HL-60 (cell line): ENCODE results near the gene FGA.

ENCODE experiments used
- DNase-seq, 2 experiments: peaks; one replicate each; pipeline ENCODE4 v3.0.0-alpha.2; 2010 to 2020; ENCODE audit warnings: low read depth in 1 of 2, low spot score in 1 of 2
- H3K27ac ChIP-seq: fragments of 250-450 bp; sonication (Bioruptor Pico); replicated peaks from 2 replicates; pipeline ENCODE4 v1.5.1; 2020; ENCODE audit warnings: mild to moderate bottlenecking, moderate library complexity
- H3K27me3 ChIP-seq: fragments of 250-450 bp; sonication (Bioruptor Pico); 2 replicates; pipeline ENCODE4 v1.5.1; 2021; ENCODE audit warnings: mild to moderate bottlenecking, moderate library complexity; ENCODE audit not compliant: insufficient read depth, poor library complexity, severe bottlenecking
- H3K4me3 ChIP-seq: replicated peaks from 2 replicates; pipeline ENCODE4 v1.5.1; 2011; ENCODE audit warnings: mild to moderate bottlenecking, control low read depth, low read length; ENCODE audit not compliant: insufficient read depth
- GABPA ChIP-seq: IDR thresholded peaks from 2 replicates; pipeline ENCODE4 v1.6.1; 2012; ENCODE audit warnings: low read depth
- POLR2AphosphoS5 ChIP-seq: IDR thresholded peaks from 2 replicates; pipeline ENCODE4 v1.6.1; 2012; ENCODE audit warnings: low read depth
- SPI1 ChIP-seq: IDR thresholded peaks from 2 replicates; pipeline ENCODE4 v1.6.1; 2012; ENCODE audit warnings: low read depth, mild to moderate bottlenecking, borderline replicate concordance
- TF ChIP-seq, protein P1 (sequence below): IDR thresholded peaks from one replicate; pipeline ENCODE4 v1.5.1; 2011; ENCODE audit warnings: low read length, control low read depth, inconsistent platforms; ENCODE audit not compliant: insufficient read depth
- TF ChIP-seq, protein P2 (sequence below): IDR thresholded peaks from 2 replicates; pipeline ENCODE4 v1.6.1; 2012; ENCODE audit warnings: low read depth; ENCODE audit not compliant: insufficient replicate concordance

FGA gene

DNA sequence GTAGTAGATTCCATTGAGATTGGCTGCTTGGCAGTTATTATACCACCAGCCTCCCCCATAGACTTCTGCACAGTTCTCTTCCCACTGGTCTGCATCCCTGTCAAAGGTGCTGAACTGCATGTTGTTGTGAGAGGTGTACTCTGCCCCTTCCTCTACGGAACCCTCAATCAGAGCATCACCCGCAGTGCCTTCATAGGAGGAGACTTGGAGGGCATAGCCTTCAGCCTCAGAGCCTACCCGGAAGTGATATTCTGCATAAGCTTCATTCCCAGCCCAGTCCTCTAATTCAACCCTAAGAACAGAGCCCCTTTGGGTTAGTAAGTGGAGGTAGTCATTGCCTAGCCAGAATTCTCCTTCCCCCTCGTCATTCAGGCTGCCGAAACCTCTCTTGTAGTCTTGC, 6.3 kb downstream of the FGA start:
- peaks cover 3% of the 10 kb centered on the region for H3K27me3 ChIP-seq
- DNase-seq = no peak
- H3K27ac ChIP-seq = no peak overlapping the region
- TF ChIP-seq, protein P1, sequence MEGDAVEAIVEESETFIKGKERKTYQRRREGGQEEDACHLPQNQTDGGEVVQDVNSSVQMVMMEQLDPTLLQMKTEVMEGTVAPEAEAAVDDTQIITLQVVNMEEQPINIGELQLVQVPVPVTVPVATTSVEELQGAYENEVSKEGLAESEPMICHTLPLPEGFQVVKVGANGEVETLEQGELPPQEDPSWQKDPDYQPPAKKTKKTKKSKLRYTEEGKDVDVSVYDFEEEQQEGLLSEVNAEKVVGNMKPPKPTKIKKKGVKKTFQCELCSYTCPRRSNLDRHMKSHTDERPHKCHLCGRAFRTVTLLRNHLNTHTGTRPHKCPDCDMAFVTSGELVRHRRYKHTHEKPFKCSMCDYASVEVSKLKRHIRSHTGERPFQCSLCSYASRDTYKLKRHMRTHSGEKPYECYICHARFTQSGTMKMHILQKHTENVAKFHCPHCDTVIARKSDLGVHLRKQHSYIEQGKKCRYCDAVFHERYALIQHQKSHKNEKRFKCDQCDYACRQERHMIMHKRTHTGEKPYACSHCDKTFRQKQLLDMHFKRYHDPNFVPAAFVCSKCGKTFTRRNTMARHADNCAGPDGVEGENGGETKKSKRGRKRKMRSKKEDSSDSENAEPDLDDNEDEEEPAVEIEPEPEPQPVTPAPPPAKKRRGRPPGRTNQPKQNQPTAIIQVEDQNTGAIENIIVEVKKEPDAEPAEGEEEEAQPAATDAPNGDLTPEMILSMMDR = no peak
- TF ChIP-seq GABPA (no peak), SPI1 (no peak), POLR2AphosphoS5 (no peak)
- TF ChIP-seq, protein P2, sequence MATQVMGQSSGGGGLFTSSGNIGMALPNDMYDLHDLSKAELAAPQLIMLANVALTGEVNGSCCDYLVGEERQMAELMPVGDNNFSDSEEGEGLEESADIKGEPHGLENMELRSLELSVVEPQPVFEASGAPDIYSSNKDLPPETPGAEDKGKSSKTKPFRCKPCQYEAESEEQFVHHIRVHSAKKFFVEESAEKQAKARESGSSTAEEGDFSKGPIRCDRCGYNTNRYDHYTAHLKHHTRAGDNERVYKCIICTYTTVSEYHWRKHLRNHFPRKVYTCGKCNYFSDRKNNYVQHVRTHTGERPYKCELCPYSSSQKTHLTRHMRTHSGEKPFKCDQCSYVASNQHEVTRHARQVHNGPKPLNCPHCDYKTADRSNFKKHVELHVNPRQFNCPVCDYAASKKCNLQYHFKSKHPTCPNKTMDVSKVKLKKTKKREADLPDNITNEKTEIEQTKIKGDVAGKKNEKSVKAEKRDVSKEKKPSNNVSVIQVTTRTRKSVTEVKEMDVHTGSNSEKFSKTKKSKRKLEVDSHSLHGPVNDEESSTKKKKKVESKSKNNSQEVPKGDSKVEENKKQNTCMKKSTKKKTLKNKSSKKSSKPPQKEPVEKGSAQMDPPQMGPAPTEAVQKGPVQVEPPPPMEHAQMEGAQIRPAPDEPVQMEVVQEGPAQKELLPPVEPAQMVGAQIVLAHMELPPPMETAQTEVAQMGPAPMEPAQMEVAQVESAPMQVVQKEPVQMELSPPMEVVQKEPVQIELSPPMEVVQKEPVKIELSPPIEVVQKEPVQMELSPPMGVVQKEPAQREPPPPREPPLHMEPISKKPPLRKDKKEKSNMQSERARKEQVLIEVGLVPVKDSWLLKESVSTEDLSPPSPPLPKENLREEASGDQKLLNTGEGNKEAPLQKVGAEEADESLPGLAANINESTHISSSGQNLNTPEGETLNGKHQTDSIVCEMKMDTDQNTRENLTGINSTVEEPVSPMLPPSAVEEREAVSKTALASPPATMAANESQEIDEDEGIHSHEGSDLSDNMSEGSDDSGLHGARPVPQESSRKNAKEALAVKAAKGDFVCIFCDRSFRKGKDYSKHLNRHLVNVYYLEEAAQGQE = no peak
- no peak overlapping the region for H3K4me3 ChIP-seq

DNA sequence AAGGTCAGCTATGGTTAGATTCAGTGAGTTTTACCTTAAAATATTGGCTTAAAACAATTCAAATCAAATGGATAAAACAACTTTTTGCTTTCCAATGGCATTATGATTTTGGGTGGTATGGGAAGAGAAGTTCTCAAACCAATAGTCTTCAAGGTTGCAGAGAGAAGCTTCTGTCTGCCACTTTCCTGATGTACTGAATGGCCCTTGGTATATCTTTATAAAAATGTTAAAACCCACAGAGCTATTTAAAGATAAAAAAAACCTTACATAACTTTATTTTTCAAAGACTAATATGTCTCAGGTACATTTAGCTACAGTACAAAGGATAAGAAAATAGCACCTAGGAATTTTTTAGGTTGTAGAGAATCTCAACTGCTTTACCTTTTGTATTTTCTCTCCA, 6.9 kb downstream of the FGA start:
- no peak for DNase-seq
- H3K27ac ChIP-seq = no peak overlapping the region
- H3K27me3 ChIP-seq = peaks cover under 1% of the 10 kb centered on the region
- no peak overlapping the region for H3K4me3 ChIP-seq
- no peak for TF ChIP-seq GABPA
- no peak for TF ChIP-seq POLR2AphosphoS5
- TF ChIP-seq SPI1 = no peak
- TF ChIP-seq, protein P2 = no peak
- TF ChIP-seq, protein P1 = no peak

DNA sequence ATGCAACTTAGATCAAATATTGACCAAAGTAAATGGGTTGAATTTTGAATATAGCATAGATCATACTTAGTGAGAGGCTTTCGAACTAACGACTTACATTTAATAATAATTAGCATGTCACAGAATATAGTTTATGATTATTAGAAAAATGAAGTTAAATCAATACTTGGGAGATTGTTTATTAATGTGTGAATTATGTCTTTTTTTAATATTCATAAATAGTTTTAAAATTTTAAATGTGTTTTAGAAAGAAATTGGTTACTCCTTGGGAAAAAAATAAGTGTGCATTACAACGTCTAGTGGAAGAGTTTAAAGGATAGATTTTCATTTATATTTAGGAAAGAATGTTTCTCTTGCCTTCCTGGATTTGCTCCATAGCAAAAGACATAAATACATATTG, 7.3 kb downstream of the FGA start:
- H3K4me3 ChIP-seq = no peak overlapping the region
- no peaks in the 10 kb centered on the region for H3K27me3 ChIP-seq
- H3K27ac ChIP-seq = no peak overlapping the region
- TF ChIP-seq GABPA = no peak
- DNase-seq = no peak

DNA sequence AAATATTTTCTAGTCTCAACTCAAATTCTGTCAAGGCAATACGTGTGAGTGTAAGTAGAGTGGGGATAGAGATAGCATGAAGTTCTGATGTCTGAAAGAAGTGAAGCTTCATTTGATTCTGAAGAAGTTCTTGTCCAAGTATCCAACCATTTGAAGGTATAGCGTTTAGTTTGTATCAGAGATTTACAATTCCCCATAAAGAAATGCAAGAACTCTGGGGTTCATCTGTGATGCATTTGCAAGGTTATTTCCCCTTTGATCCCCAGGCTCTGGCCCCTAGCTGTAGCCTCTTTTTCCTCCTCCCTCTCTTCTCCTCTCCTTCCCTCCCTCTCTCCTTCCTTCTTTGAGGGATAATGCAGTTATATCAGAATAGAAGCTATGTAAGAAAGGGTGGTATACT, 7.8 kb downstream of the FGA start:
- DNase-seq = no peak
- no peak overlapping the region for H3K4me3 ChIP-seq
- TF ChIP-seq, protein P2 = no peak
- TF ChIP-seq, protein P1 = no peak
- TF ChIP-seq SPI1 (no peak), GABPA (no peak), POLR2AphosphoS5 (no peak)
- H3K27me3 ChIP-seq = no peaks in the 10 kb centered on the region
- no peak overlapping the region for H3K27ac ChIP-seq
